SK-N-MC (cell line): ENCODE data around the gene P2RY2.

Experiments
- EZH2 ChIP-seq: fragments of 200-600 bp; sonication (generic); IDR thresholded peaks from one replicate; pipeline ENCODE4 v1.6.1; 2017; ENCODE audit warnings: antibody characterized with exemption
- POLR2AphosphoS5 ChIP-seq: IDR thresholded peaks from 2 replicates; pipeline ENCODE4 v1.6.1; 2012; ENCODE audit warnings: mild to moderate bottlenecking, low read depth, low read length, borderline replicate concordance

GRCh38 chr11:73199446-73199845, 18.6 kb upstream of the P2RY2 start:
- TF ChIP-seq EZH2 (no peak), POLR2AphosphoS5 (no peak)
